ENCODE measurements around the gene CHST8. TPM values are rescaled to one million over a fixed set of nuclear protein-coding genes. Genes with fewer than 3 reads are reported as not detected.
A peak's percentile ranks its signal among the peaks of the same experiment; 100 is the strongest.

The CHST8 gene
- total RNA-seq, 1 donor from 2014 or later, result not detected

DNA sequence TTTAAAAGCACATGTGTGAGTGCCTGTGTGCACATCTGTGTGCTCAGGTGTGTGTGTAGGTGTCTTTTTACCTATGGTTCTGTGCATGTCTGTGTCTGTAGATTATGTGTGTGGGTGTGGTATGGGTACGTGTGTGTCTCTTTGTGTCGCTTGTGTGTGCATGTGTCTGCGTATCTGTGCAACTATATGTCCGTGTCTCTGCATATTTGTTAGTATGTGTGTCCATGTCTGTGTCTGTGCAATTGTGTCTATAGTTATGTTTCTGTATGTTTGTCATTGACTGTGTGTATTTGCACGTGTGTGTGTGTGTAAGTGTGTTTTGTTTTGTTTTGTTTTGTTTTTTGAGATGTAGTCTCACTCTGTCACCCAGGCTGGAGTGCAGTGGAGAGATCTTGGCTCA is 167.6 kb downstream of the CHST8 start:
- no peaks in the 10 kb centered on the region for H3K36me3 ChIP-seq
- H3K27ac ChIP-seq, result no peak overlapping the region
- intact Hi-C loops (cut with DNase I), result no loop called here
- no peaks in the 10 kb centered on the region for H3K27me3 ChIP-seq
- H3K9me3 ChIP-seq, result no peaks in the 10 kb centered on the region
- TF ChIP-seq, protein P1, sequence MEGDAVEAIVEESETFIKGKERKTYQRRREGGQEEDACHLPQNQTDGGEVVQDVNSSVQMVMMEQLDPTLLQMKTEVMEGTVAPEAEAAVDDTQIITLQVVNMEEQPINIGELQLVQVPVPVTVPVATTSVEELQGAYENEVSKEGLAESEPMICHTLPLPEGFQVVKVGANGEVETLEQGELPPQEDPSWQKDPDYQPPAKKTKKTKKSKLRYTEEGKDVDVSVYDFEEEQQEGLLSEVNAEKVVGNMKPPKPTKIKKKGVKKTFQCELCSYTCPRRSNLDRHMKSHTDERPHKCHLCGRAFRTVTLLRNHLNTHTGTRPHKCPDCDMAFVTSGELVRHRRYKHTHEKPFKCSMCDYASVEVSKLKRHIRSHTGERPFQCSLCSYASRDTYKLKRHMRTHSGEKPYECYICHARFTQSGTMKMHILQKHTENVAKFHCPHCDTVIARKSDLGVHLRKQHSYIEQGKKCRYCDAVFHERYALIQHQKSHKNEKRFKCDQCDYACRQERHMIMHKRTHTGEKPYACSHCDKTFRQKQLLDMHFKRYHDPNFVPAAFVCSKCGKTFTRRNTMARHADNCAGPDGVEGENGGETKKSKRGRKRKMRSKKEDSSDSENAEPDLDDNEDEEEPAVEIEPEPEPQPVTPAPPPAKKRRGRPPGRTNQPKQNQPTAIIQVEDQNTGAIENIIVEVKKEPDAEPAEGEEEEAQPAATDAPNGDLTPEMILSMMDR (IDR thresholded peaks at IDR 0.05), result no peak
- H3K4me1 ChIP-seq, result peaks cover 0 to under 1% of the 10 kb centered on the region in 2 donors
- H3K4me3 ChIP-seq, result no peak overlapping the region
- no peak for DNase-seq (ENCODE audit: low spot score in 2 of 2)

DNA sequence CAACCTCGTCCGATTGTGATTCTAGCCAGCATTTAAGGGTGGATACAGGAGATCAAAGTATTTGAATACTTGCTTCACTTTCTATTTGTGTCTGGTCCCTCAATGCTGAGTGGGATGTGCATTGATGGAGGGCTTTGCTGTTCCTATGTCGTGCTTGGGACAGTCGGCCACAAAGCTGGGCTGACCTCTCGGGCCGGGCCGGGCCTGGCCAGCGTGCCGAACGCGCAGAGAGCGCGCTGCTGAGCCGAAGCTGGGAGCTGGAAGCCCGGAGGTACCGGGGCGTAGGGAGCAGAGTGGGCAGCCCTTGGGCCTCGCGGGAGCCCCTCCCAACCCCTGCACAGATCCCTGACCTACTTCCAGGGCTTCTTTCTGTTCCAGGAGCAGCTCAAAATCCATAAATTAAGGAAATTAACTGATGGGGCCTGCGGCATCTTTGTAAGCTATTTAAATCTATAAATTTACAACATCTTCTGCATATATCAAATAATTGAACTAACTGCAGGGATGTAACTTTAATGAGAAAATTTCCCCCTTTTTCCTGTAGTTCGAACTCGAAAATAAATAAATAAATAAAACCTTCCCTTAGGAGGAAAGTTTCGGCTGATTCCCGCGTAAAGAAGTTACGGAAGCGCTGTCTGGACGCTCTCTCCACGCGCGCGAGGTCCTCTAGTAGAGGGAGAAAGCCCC is 173.1 kb downstream of the CHST8 start:
- intact Hi-C loops (cut with DNase I), result loop anchor here (1.0 to 10.0 kb wide), 7 partner anchors 17 to 1470 kb away; partner anchors contain the start of genes FXYD7 and USF2
- H3K9me3 ChIP-seq, result no peaks in the 10 kb centered on the region
- TF ChIP-seq, protein P1 (IDR thresholded peaks at IDR 0.05), result no peak
- H3K36me3 ChIP-seq, result no peaks in the 10 kb centered on the region
- H3K4me1 ChIP-seq, result peaks cover 4 to 6% of the 10 kb centered on the region in 2 donors
- H3K4me3 ChIP-seq, result peak overlapping the region; percentile 77 to 93
- H3K27ac ChIP-seq, result peak overlapping the region; percentile 93 to 96
- no peaks in the 10 kb centered on the region for H3K27me3 ChIP-seq
- DNase-seq (ENCODE audit: low spot score in 2 of 2), result no peak

DNA sequence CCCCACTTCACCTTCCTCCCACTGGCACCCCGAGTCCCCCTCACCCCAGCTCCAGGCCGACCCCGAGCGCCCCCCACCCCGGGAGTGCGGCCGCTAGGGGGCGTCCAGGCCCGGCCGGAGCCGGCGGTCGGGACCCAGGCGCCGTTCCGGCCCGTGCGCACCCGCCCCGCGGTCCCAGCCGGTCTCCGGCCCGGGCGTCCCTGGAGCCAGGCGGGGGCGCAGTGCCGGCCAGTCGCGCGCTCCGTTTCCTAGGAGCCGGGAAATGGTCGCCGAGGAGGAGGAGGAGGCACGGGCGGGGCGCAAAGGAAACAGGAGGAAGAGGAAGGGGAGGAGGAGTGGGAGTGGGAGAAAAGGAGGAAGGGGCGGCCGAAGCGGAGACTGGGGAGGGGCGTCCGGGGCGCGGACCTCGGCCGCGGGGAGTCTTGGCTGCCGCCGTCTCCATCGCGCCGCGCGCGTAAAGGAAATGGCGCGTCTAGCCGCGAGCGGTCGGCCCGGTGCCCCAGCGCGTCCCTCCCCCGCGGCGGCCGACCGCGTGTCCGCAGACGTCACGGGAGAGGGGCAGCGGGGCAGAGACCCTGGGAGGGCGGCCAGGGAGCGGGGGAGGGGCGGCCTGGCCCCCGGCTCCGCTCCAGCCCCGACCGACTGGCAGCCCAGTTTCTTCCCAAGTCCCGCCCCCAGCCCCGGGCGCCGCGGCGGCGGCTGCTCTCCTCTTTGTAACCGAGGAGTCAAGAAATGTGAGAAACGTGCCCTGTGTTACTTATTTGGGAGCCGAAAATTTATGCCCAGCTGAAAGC is 173.8 kb downstream of the CHST8 start:
- peaks cover 4 to 6% of the 10 kb centered on the region in 2 donors for H3K4me1 ChIP-seq
- intact Hi-C loops (cut with DNase I), result loop anchor here (1.0 to 10.0 kb wide), 6 partner anchors 25 to 1469 kb away; partner anchors contain the start of genes FXYD7 and USF2
- H3K27me3 ChIP-seq, result no peaks in the 10 kb centered on the region

DNA sequence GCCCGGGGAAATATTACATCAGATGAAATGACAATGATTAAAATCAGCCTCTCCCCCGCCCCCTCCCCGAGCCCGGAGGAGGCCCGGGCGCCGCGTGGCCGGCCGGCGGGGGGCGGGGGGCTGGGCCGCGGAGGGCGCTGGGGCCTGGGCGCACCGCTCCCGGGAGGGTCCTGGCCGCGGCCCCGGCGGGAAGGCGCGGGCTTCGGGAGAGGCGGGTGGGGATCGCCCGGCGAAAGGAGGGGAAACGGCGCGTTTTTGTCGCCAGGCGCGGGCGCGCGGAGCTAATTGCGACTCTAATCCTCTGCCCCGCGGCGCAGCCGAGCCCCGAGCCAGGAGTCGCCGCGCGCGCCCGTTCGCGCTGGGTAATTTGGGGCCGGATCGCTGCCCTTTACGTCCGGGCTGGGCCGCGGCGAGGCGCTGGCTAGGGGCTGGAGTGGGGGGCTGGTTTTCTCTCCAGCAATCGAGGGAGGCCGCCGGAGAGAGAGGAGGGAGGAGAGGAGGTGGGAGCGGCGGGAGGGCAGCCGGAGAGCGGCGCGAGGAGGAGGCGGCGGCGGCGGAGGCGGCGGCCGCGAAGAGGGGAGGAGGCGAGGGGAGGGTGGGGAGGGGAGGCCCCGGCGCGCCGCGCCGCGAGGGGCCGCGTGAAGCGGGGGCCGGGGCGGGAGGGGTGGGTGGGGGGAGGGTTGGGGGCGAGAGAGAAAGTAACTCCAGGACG is 174.6 kb downstream of the CHST8 start, which contains the start of gene KCTD15:
Gene KCTD15, plus strand, starts transcription at position 707 of the 712 bp plus-strand sequence. CDS start 3,585 bp downstream, outside the sequence.
- H3K27ac ChIP-seq, result peak within 1 kb of the TSS; percentile 93 to 96
- H3K4me3 ChIP-seq, result peak within 1 kb of the TSS; percentile 77 to 93
- TF ChIP-seq, protein P1 (IDR thresholded peaks at IDR 0.05), result no peak
- DNase-seq (ENCODE audit: low spot score in 2 of 2), result no peak
- H3K27me3 ChIP-seq, result no peaks in the 10 kb centered on the region
- H3K36me3 ChIP-seq, result peaks cover under 1 to 3% of the 10 kb centered on the region in 2 donors
- intact Hi-C loops (cut with DNase I), result loop anchor here (5.0 to 10.0 kb wide), 5 partner anchors 71 to 1468 kb away; partner anchors contain the start of genes FXYD7 and USF2
- H3K4me1 ChIP-seq, result peaks cover 4 to 6% of the 10 kb centered on the region in 2 donors
- H3K9me3 ChIP-seq, result no peaks in the 10 kb centered on the region

More for the DNA sequence above, 173.8 kb downstream of the CHST8 start:
- peak in 1 of 2 donors; percentile 88 for DNase-seq (ENCODE audit: low spot score in 2 of 2)
- Histone ChIP-seq H3K9me3 (no peaks in the 10 kb centered on the region), H3K36me3 (no peaks in the 10 kb centered on the region), H3K27ac (peak overlapping the region; percentile 93 to 96), H3K4me3 (peak overlapping the region; percentile 77 to 93)
- TF ChIP-seq, protein P1 (IDR thresholded peaks at IDR 0.05), result peak; percentile 69 to 83 (median 77)
